ENCODE measurements around the gene LDB1.

Gene LDB1

DNA sequence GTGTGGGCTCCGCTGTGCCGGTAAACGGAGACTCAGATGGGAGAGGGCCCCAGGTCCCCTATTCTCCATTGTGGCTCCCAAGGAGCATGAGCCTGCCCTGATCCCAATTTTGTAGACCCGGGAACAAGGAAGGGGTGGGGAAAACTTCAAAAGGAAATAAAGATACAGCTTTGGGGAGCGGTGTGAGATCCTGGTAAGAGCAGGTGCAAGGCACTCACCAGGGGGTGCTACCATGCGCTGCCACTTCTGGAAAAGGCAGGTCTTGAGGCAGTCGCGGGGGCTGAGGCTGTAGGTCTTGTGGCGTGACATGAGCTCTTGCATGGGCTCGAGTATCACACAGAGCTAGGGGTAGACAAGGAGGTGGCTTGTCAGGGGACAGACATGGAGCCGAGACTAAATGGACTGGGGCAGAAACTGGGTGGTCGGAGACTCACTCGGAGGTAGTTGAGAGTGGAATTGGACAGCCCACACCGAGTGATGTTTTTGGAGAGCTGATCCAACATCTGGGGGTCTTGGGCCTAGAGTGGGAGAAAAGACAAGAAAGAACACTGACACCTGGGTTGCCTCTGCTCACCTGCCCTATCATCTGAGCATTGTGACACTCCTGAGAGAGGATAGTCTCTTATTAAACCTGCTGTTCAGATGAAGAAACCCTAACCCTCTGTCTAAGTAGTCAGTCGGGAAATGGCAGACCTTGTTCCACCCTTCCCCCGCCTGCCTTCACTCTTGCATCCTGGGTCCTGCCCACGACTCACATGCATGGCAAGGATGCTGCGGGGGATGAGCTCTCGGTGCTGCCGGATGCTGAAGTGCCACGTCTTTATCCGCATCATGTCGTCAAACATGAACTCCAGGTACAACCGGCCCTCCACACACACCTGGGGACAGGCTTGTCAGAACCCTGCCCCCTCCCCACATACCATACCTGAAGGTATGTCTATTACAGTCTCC, 10.7 kb downstream of the LDB1 start:
- WGBS, 2 experiments (ENCODE audit: insufficient coverage in 2 of 2) = 96 to 97% methylated on average over 24 of the region's 24 CpGs
- H3K4me1 ChIP-seq (ENCODE audit: control insufficient read depth, insufficient read depth, low read length, poor library complexity, severe bottlenecking) = peaks cover 9% of the 10 kb centered on the region
- peaks cover 89% of the 10 kb centered on the region for H3K36me3 ChIP-seq (ENCODE audit: control insufficient read depth, insufficient read depth, low read length)

DNA sequence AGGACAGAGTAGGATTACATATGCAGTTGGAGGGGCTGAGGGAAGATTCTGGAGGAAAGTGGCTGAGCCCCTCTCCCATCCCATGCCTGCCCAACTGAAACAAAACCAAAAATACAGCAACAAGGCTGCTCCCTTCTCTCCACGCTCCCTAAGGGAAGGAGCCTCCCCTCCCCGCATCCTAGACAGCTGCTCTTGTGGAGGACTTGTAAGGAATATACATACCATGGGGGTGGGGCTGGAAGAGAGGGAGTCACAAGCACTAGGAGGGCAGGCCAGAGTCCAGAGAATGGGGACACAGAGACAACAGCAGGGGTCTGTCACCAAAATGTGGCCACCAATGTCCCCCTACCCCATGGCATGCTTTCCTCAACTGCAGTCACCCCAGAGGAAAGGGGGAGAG, 13.2 kb downstream of the LDB1 start:
- H3K27ac ChIP-seq (ENCODE audit: low read depth, low read length, severe bottlenecking) = no peak overlapping the region
- peaks cover 92% of the 10 kb centered on the region for H3K36me3 ChIP-seq (ENCODE audit: control insufficient read depth, insufficient read depth, low read length)
- WGBS, 2 experiments (ENCODE audit: insufficient coverage in 2 of 2) = no CpG with 5 or more reads among the region's 2 CpGs
- no peaks in the 10 kb centered on the region for H3K4me1 ChIP-seq (ENCODE audit: control insufficient read depth, insufficient read depth, low read length, poor library complexity, severe bottlenecking)
- H3K9me3 ChIP-seq (ENCODE audit: control insufficient read depth, low read length) = no peaks in the 10 kb centered on the region
- no peak overlapping the region for H3K4me3 ChIP-seq (ENCODE audit: extremely low read depth, insufficient read depth, low read length, poor library complexity, severe bottlenecking)

More for the DNA sequence above, 10.7 kb downstream of the LDB1 start:
- Histone ChIP-seq H3K27ac (ENCODE audit: low read depth, low read length, severe bottlenecking) (no peak overlapping the region), H3K9me3 (ENCODE audit: control insufficient read depth, low read length) (no peaks in the 10 kb centered on the region), H3K4me3 (ENCODE audit: extremely low read depth, insufficient read depth, low read length, poor library complexity, severe bottlenecking) (no peak overlapping the region)

DNA sequence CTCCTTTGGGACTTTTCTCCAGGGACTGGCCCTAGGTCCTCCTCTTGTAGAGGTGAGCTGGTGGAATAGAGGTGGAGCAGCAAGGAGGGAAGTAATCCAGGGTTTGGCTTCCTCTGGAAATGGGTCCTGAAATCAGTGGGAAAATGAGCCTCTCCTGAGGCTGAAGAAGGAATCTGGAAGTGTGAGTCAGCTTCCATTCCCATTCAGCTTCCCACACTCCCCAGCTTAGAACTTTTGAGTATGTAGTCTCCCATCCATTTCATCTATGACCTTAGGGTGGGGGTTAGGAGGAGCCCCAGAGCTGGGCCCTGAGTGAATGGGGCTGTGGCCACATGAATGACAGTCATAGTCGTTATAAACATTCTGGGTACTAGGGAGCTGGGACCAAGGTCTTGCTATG, 17.7 kb downstream of the LDB1 start:
- Histone ChIP-seq H3K4me3 (ENCODE audit: extremely low read depth, insufficient read depth, low read length, poor library complexity, severe bottlenecking) (no peak overlapping the region), H3K9me3 (ENCODE audit: control insufficient read depth, low read length) (no peaks in the 10 kb centered on the region), H3K27ac (ENCODE audit: low read depth, low read length, severe bottlenecking) (no peak overlapping the region), H3K4me1 (ENCODE audit: control insufficient read depth, insufficient read depth, low read length, poor library complexity, severe bottlenecking) (no peaks in the 10 kb centered on the region), H3K36me3 (ENCODE audit: control insufficient read depth, insufficient read depth, low read length) (peaks cover 66% of the 10 kb centered on the region)
- WGBS, 2 experiments (ENCODE audit: insufficient coverage in 2 of 2) = 100% methylated on average over 1 of the region's 1 CpG

DNA sequence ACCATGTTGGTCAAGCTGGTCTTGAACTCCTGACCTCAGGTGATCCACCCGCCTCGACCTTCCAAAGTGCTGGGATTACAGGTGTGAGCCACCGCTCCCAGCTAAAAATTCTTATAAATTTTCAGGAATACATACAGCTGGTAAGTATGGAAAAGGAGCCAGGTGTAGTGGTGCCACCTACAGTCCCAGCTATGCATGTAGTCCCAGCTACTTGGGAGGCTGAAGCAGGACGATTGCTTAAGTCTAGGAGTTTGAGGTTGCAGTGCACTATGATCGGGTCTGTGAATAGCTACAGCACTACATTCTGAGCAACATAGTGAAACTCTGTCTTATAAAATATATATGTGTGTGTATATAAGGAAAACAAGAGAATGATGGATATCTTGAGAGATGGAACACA, 19.0 kb downstream of the LDB1 start:
- WGBS, 2 experiments (ENCODE audit: insufficient coverage in 2 of 2) = 100% methylated on average over 1 of the region's 5 CpGs

DNA sequence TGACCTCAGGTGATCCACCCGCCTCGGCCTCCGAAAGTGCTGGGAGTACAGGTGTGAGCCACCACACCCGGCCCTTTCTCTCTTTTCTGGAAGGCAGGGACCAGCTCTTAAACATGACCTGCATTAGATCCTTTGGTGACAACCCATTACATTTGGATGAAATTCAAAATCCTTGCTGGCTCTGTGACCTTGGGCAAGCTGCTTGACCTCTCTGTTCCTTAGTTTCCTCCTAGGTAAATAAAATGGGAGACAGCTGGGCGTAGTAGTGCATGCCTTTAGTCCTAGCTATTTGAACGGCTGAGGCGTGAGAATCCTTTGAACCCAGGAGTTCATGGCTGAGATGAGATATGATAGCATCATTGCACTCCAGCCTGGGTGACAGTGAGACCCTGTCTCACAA, 23.7 kb downstream of the LDB1 start:
- H3K9me3 ChIP-seq (ENCODE audit: control insufficient read depth, low read length) = no peaks in the 10 kb centered on the region
- H3K36me3 ChIP-seq (ENCODE audit: control insufficient read depth, insufficient read depth, low read length) = peaks cover 48% of the 10 kb centered on the region
- H3K4me3 ChIP-seq (ENCODE audit: extremely low read depth, insufficient read depth, low read length, poor library complexity, severe bottlenecking) = no peak overlapping the region
- H3K27ac ChIP-seq (ENCODE audit: low read depth, low read length, severe bottlenecking) = no peak overlapping the region
- no peaks in the 10 kb centered on the region for H3K4me1 ChIP-seq (ENCODE audit: control insufficient read depth, insufficient read depth, low read length, poor library complexity, severe bottlenecking)
- WGBS, 2 experiments (ENCODE audit: insufficient coverage in 2 of 2) = 93 to 97% methylated on average over 6 to 7 of the region's 7 CpGs

More for the DNA sequence above, 19.0 kb downstream of the LDB1 start:
- Histone ChIP-seq H3K36me3 (ENCODE audit: control insufficient read depth, insufficient read depth, low read length) (peaks cover 59% of the 10 kb centered on the region), H3K9me3 (ENCODE audit: control insufficient read depth, low read length) (no peaks in the 10 kb centered on the region), H3K4me1 (ENCODE audit: control insufficient read depth, insufficient read depth, low read length, poor library complexity, severe bottlenecking) (no peaks in the 10 kb centered on the region), H3K4me3 (ENCODE audit: extremely low read depth, insufficient read depth, low read length, poor library complexity, severe bottlenecking) (no peak overlapping the region), H3K27ac (ENCODE audit: low read depth, low read length, severe bottlenecking) (no peak overlapping the region)

DNA sequence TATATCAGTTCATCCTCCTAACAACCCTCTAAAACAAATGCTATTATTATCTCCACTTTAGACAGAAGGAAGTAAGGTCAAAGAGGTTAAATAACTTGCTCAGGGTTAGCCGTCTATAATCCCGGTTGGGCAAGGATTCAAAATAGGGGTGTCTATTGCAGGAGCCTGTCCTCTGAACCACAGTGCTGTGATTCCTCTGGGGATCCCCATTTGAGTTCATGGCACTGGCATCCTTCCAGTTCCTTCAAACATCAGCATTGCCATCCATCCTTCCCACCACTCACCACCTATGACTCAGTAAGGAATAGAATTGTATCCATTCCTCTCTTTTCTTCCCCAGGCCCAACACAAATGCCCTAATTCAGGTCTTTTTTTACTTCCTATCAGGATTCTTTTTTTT, 29.4 kb downstream of the LDB1 start:
- Histone ChIP-seq H3K4me1 (ENCODE audit: control insufficient read depth, insufficient read depth, low read length, poor library complexity, severe bottlenecking) (no peaks in the 10 kb centered on the region), H3K36me3 (ENCODE audit: control insufficient read depth, insufficient read depth, low read length) (peaks cover 34% of the 10 kb centered on the region), H3K9me3 (ENCODE audit: control insufficient read depth, low read length) (no peaks in the 10 kb centered on the region), H3K27ac (ENCODE audit: low read depth, low read length, severe bottlenecking) (no peak overlapping the region), H3K4me3 (ENCODE audit: extremely low read depth, insufficient read depth, low read length, poor library complexity, severe bottlenecking) (no peak overlapping the region)
- WGBS, 2 experiments (ENCODE audit: insufficient coverage in 2 of 2) = 100% methylated on average over 2 of the region's 2 CpGs; no CpG with 5 or more reads in 1 of the 2 experiments

DNA sequence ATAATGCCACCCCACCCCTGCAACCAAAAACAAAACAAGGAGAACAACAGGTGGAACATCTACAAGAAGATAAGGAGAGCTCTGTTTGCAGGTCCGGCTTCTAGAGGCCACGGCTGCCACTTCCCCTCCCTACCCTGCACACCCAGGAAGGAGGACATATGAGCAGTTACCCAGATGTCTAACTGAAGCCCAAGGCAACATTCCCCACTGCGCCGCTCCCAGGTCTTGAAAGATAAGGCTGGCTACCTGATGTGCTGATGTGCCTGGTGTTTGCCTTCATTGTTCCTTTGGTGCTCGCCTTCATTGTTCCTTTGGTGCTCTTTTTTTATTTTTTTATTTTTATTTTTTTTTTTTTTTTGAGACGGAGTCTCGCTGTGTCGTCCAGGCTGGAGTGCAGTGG, 34.0 kb downstream of the LDB1 start:
- no peak overlapping the region for H3K27ac ChIP-seq (ENCODE audit: low read depth, low read length, severe bottlenecking)
- no peak overlapping the region for H3K4me3 ChIP-seq (ENCODE audit: extremely low read depth, insufficient read depth, low read length, poor library complexity, severe bottlenecking)
- no peaks in the 10 kb centered on the region for H3K4me1 ChIP-seq (ENCODE audit: control insufficient read depth, insufficient read depth, low read length, poor library complexity, severe bottlenecking)
- H3K9me3 ChIP-seq (ENCODE audit: control insufficient read depth, low read length) = no peaks in the 10 kb centered on the region
- H3K36me3 ChIP-seq (ENCODE audit: control insufficient read depth, insufficient read depth, low read length) = peaks cover 20% of the 10 kb centered on the region
- 70 to 100% methylated on average over 2 to 6 of the region's 8 CpGs for WGBS, 2 experiments (ENCODE audit: insufficient coverage in 2 of 2)

DNA sequence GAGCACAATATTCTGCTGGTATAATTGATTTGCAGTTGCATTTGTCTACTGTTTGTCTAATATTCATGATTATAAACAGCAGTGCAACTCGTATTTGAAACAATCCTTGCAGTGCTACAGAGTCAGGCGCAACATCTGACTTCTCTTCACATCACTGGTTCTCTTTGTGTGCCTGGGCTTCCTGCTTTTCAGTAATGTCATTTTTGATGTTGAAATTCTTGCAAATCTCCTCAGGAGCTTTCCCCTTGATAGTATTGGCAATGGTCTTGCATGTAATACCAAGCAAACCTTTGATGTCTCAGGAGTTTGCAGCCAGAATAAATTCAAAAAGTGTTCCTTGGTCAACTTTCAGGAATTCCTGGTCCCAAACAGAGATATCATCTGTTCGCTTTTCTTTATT, 34.8 kb downstream of the LDB1 start:
- Histone ChIP-seq H3K27ac (ENCODE audit: low read depth, low read length, severe bottlenecking) (no peak overlapping the region), H3K36me3 (ENCODE audit: control insufficient read depth, insufficient read depth, low read length) (peaks cover 19% of the 10 kb centered on the region), H3K4me1 (ENCODE audit: control insufficient read depth, insufficient read depth, low read length, poor library complexity, severe bottlenecking) (no peaks in the 10 kb centered on the region), H3K4me3 (ENCODE audit: extremely low read depth, insufficient read depth, low read length, poor library complexity, severe bottlenecking) (no peak overlapping the region), H3K9me3 (ENCODE audit: control insufficient read depth, low read length) (no peaks in the 10 kb centered on the region)
- 85 to 94% methylated on average over 2 to 3 of the region's 3 CpGs for WGBS, 2 experiments (ENCODE audit: insufficient coverage in 2 of 2)

DNA sequence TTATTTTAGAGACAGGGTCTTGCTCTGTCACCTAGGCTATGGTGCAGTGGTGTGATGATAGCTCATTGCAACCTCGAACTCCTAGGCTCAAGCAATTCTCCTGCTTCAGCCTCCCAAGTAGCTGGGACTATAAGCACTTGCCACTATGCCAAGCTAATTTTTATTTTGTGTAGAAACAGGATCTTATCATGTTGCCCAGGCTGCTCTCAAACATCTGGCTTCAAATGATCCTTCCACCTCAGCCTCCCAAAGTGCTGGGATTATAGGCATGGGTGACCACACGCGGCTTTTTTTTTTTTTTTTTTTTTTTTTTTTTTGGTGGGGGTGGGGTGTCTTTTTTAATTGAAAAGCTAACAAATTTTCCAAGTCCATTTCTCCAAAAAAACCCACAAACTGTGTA, 36.6 kb downstream of the LDB1 start:
- 80% methylated on average over 1 of the region's 3 CpGs; no CpG with 5 or more reads in 1 of the 2 experiments for WGBS, 2 experiments (ENCODE audit: insufficient coverage in 2 of 2)
- Histone ChIP-seq H3K4me1 (ENCODE audit: control insufficient read depth, insufficient read depth, low read length, poor library complexity, severe bottlenecking) (no peaks in the 10 kb centered on the region), H3K4me3 (ENCODE audit: extremely low read depth, insufficient read depth, low read length, poor library complexity, severe bottlenecking) (no peak overlapping the region), H3K36me3 (ENCODE audit: control insufficient read depth, insufficient read depth, low read length) (peaks cover 12% of the 10 kb centered on the region), H3K9me3 (ENCODE audit: control insufficient read depth, low read length) (no peaks in the 10 kb centered on the region), H3K27ac (ENCODE audit: low read depth, low read length, severe bottlenecking) (no peak overlapping the region)

DNA sequence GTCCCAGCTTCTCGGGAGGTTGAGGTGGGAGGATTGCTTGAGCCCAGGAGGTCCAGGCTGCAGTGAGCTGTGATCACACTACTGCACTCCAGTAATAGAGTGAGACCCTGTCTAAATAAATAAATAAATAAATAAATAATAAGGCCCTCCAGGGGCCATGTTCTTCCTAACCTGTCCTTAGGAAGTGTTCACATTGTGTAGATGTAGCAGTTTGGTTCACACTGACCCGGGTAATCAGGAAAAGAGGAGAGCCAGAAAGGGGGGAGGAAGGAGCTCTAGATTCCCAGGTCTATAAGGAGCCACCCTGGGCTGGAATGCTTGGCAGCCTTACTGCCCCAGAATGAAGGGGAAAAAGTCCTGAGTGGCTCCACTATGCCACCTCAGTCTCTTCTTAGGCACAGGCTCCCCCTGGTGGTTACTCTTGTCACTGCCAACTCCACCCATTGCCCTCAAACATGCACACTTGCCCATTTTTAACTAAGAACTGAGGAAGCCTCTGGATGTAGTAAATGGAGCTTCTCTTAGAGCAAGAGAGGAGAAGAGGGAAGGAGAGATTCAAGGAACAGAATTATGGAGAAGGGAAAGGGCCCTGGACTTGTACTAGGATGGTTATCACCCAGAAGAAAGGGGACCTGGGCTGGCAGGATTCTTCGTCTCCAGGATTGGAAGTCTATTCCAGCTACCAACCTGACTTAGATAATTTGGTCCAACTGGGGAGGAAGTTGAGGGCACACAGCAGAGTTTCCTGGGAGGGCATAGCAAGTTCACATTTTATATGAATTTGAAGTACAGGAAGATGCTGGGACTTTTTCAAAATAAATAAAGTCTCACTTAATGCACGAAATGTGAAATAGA, 47.3 kb downstream of the LDB1 start:
- WGBS, 2 experiments (ENCODE audit: insufficient coverage in 2 of 2) = 64 to 70% methylated on average over 2 of the region's 4 CpGs
- H3K9me3 ChIP-seq (ENCODE audit: control insufficient read depth, low read length) = no peaks in the 10 kb centered on the region
- no peak overlapping the region for H3K4me3 ChIP-seq (ENCODE audit: extremely low read depth, insufficient read depth, low read length, poor library complexity, severe bottlenecking)
- H3K27ac ChIP-seq (ENCODE audit: low read depth, low read length, severe bottlenecking) = no peak overlapping the region
- H3K4me1 ChIP-seq (ENCODE audit: control insufficient read depth, insufficient read depth, low read length, poor library complexity, severe bottlenecking) = no peaks in the 10 kb centered on the region
- H3K36me3 ChIP-seq (ENCODE audit: control insufficient read depth, insufficient read depth, low read length) = peaks cover 19% of the 10 kb centered on the region
